Skeletal muscle satellite cell (primary cell): ENCODE data around the gene SPEM1.
A peak's percentile ranks its signal among the peaks of the same experiment; 100 is the strongest.

Experiments
- H3K27me3 ChIP-seq: 2 replicates; pipeline ENCODE4 v1.7.0; 2013; ENCODE audit warnings: low read length; ENCODE audit not compliant: control insufficient read depth, insufficient read depth
- H3K36me3 ChIP-seq: 2 replicates; pipeline ENCODE4 v1.7.0; 2013; ENCODE audit warnings: mild to moderate bottlenecking, control low read depth, low read length; ENCODE audit not compliant: insufficient read depth
- H3K4me1 ChIP-seq: 2 replicates; pipeline ENCODE4 v1.7.0; 2013; ENCODE audit warnings: low read length; ENCODE audit not compliant: control insufficient read depth, insufficient read depth
- H3K4me2 ChIP-seq: 2 replicates; pipeline ENCODE4 v1.7.0; 2013; ENCODE audit warnings: mild to moderate bottlenecking, low read length
- H3K4me3 ChIP-seq: 2 replicates; pipeline ENCODE4 v1.7.0; 2013; ENCODE audit warnings: low read length
- H3K9ac ChIP-seq: 2 replicates; pipeline ENCODE4 v1.7.0; 2013; ENCODE audit warnings: mild to moderate bottlenecking, low read depth, low read length, moderate library complexity
- H3K9me3 ChIP-seq: replicated peaks from 2 replicates; pipeline ENCODE4 v1.7.0; 2013; ENCODE audit warnings: mild to moderate bottlenecking, control low read depth, low read length

SPEM1 gene

DNA sequence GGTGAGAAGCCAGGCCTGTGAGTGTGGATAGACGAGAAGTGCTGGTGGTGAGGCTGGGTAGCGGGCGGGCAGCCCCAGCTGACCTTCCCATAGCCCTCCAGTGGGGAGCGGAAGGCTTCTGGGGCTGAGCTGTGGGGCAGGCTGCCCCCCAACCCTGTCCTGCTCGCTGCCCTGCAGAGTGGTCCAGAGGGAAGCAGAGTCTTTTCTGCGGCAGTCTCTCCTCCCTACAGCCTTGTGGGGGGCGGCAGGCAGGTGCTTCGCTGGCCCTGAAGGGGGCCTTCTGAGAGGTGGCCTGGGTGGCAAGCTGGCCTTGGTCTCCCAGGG lies 8.7 kb upstream of the SPEM1 start:
- H3K4me3 ChIP-seq, result no peak overlapping the region
- no peak overlapping the region for H3K9ac ChIP-seq
- no peaks in the 10 kb centered on the region for H3K27me3 ChIP-seq
- H3K36me3 ChIP-seq, result peaks cover 17% of the 10 kb centered on the region
- H3K4me1 ChIP-seq, result peaks cover 11% of the 10 kb centered on the region
- H3K4me2 ChIP-seq, result no peak overlapping the region
- H3K9me3 ChIP-seq, result no peaks in the 10 kb centered on the region

DNA sequence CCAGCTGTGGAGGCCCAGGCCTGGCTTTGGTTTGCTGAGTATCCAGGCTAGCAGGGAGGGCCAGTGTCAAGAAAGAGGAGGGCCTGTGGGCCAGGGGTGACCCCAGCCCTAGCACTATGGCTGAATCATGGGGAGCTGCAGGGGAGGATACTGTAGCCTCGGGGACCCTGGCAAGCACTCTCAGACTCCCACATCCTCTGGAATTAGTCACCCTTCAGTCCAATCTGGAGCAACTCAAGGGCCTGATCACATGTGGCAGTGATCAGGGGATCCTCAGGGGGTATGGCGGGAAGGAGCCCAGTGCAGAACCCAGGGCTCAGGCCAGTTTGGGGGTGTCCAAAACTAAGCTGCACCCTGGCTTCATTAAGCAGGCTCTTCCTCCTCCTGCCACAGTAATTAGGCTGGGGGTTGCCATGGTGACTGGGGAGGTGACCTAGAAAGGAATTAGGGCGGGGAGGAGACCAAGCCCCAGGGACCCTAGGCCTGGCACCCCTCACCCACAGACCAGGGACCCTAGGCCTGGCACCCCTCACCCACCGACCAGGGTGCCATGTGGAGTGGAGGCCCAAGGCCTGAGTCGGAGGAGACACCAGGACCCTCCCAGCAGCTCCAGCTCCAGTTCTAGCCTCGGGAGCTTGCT lies 6.7 kb upstream of the SPEM1 start:
- H3K9me3 ChIP-seq, result no peaks in the 10 kb centered on the region
- no peaks in the 10 kb centered on the region for H3K27me3 ChIP-seq
- H3K4me1 ChIP-seq, result peaks cover 11% of the 10 kb centered on the region
- H3K36me3 ChIP-seq, result peaks cover 17% of the 10 kb centered on the region
- no peak overlapping the region for H3K9ac ChIP-seq
- no peak overlapping the region for H3K4me3 ChIP-seq
- peak overlapping the region; percentile 20 for H3K4me2 ChIP-seq

DNA sequence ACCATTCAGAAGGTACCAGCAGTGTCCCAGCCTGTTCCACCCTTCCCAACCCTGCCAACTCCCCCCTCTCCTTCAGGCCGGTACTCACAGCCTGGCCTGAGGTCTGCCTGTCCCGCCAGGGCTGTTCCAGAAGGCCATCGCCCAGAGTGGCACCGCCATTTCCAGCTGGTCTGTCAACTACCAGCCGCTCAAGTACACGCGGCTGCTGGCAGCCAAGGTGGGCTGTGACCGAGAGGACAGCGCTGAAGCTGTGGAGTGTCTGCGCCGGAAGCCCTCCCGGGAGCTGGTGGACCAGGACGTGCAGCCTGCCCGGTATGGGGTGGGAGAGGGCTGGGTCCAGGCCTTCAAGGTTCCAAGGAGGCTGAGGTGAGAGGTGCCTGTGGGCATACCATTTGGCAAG lies 5.3 kb upstream of the SPEM1 start:
- no peak overlapping the region for H3K4me2 ChIP-seq
- H3K9me3 ChIP-seq, result no peaks in the 10 kb centered on the region
- peaks cover 7% of the 10 kb centered on the region for H3K36me3 ChIP-seq
- H3K27me3 ChIP-seq, result no peaks in the 10 kb centered on the region
- H3K4me1 ChIP-seq, result peaks cover 11% of the 10 kb centered on the region
- no peak overlapping the region for H3K9ac ChIP-seq
- H3K4me3 ChIP-seq, result no peak overlapping the region

DNA sequence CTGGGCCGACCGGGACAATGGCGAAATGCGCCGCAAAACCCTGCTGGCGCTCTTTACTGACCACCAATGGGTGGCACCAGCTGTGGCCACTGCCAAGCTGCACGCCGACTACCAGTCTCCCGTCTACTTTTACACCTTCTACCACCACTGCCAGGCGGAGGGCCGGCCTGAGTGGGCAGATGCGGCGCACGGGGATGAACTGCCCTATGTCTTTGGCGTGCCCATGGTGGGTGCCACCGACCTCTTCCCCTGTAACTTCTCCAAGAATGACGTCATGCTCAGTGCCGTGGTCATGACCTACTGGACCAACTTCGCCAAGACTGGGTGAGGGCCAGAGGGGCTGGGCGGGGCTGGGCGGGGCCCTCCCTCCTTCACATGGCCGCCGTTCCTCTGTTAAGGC lies 4.3 kb upstream of the SPEM1 start:
- H3K36me3 ChIP-seq, result peaks cover 5% of the 10 kb centered on the region
- no peaks in the 10 kb centered on the region for H3K9me3 ChIP-seq
- H3K27me3 ChIP-seq, result no peaks in the 10 kb centered on the region
- H3K4me1 ChIP-seq, result peaks cover 11% of the 10 kb centered on the region
- no peak overlapping the region for H3K9ac ChIP-seq
- H3K4me3 ChIP-seq, result no peak overlapping the region
- no peak overlapping the region for H3K4me2 ChIP-seq

DNA sequence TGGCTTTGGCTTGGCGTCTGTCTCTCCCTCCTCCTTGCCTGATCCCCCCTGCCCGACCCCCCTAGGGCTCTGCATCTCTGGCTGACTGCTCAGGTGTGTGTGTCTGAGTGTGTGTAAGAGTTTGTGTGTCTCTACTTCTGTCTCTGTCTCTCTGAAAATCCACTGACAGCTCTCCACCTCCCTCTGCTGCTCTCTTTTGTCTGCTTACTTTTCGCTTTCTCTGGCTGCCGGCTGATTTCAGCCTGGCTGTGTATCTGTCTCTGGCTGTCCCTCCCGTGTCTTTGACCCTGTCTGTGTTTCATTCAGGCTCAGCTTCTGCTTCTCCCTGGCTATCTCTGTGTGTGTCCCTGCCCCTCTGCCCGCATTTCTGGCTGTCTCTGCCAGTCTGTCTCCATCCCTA lies 3.8 kb upstream of the SPEM1 start:
- H3K9ac ChIP-seq, result no peak overlapping the region
- H3K9me3 ChIP-seq, result no peaks in the 10 kb centered on the region
- H3K27me3 ChIP-seq, result no peaks in the 10 kb centered on the region
- no peak overlapping the region for H3K4me2 ChIP-seq
- no peak overlapping the region for H3K4me3 ChIP-seq
- peaks cover 11% of the 10 kb centered on the region for H3K4me1 ChIP-seq
- H3K36me3 ChIP-seq, result peaks cover 5% of the 10 kb centered on the region

DNA sequence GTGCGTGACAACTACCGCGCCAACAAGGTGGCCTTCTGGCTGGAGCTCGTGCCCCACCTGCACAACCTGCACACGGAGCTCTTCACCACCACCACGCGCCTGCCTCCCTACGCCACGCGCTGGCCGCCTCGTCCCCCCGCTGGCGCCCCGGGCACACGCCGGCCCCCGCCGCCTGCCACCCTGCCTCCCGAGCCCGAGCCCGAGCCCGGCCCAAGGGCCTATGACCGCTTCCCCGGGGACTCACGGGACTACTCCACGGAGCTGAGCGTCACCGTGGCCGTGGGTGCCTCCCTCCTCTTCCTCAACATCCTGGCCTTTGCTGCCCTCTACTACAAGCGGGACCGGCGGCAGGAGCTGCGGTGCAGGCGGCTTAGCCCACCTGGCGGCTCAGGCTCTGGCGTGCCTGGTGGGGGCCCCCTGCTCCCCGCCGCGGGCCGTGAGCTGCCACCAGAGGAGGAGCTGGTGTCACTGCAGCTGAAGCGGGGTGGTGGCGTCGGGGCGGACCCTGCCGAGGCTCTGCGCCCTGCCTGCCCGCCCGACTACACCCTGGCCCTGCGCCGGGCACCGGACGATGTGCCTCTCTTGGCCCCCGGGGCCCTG lies 3.0 kb upstream of the SPEM1 start:
- Histone ChIP-seq H3K9ac (no peak overlapping the region), H3K4me2 (no peak overlapping the region), H3K36me3 (peaks cover 5% of the 10 kb centered on the region), H3K4me3 (no peak overlapping the region), H3K27me3 (no peaks in the 10 kb centered on the region), H3K9me3 (no peaks in the 10 kb centered on the region), H3K4me1 (peaks cover 11% of the 10 kb centered on the region)

DNA sequence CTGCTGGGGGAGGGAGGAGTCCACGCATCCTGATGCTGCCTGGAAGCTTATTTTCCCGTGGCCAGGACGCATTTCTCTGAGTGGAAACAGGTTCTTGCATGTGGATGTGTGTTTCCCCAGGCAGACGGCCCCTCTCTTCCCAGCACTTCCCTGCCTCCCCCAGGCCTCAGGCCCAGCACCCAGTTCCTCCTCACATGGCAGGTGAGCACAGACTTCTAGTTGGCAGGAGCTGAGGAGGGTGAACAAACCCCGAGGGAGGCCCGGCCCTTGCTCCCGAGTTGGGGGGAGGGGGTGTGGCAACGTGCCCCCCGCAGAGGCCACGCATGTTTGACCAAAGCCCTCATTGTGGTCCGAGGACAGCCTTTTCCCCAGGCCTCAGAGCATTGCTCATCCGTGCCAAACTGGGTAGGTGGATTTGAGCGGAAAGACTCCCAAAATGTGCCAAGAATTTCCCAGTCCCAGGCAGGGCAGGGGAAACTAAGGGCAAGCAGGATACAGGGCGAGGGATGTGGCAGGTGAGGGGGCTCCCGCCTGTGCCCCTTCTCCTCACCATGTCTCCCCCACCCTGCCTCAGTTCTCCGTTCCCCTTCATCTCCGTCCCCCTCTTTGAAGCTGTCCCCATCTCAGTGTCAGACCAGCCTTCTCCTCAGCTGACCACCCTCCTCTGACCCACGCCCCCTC lies 1.5 kb upstream of the SPEM1 start:
- H3K9ac ChIP-seq, result no peak overlapping the region
- H3K4me3 ChIP-seq, result no peak overlapping the region
- no peaks in the 10 kb centered on the region for H3K9me3 ChIP-seq
- H3K36me3 ChIP-seq, result peaks cover 5% of the 10 kb centered on the region
- H3K4me2 ChIP-seq, result no peak overlapping the region
- H3K27me3 ChIP-seq, result no peaks in the 10 kb centered on the region
- H3K4me1 ChIP-seq, result peaks cover 2% of the 10 kb centered on the region

DNA sequence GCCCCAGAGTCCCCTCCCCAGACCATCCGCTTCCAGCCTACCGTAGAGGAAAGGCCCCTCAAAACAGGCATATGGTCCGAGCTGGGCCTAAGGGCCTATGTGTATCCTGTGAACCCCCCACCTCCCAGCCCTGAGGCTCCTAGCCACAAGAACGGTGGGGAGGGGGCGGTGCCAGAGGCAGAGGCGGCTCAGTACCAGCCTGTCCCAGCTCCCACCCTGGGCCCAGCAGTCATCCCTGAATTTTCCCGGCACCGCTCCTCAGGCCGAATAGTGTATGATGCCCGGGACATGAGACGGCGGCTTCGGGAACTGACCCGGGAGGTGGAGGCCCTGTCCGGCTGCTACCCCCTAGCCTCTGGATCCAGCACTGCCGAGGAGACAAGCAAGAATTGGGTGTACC lies 1.1 kb downstream of the SPEM1 start:
- Histone ChIP-seq H3K4me1 (no peaks in the 10 kb centered on the region), H3K4me2 (no peak overlapping the region), H3K9me3 (no peaks in the 10 kb centered on the region), H3K36me3 (no peaks in the 10 kb centered on the region), H3K27me3 (peaks cover 6% of the 10 kb centered on the region), H3K9ac (no peak overlapping the region), H3K4me3 (no peak overlapping the region)

DNA sequence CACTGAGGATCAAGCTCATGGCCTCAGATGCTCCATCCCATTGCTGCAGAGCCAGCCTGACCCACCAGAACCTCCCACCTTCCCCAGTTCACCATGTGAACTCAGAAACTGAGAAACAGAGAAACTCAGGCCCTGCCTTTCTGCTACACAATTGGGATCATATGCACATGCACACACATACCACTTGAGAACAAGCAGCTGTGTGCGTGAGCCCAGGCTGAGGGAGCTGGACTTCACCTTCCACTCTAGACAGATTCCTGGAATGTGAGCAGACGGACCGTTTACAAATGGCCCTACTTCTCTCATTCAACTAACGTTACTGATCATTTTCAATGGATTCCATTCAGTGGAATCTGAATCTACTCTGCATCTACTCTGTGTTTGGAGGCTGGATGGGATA lies 3.6 kb downstream of the SPEM1 start:
- H3K27me3 ChIP-seq, result peaks cover 6% of the 10 kb centered on the region
- no peaks in the 10 kb centered on the region for H3K9me3 ChIP-seq
- no peaks in the 10 kb centered on the region for H3K36me3 ChIP-seq

DNA sequence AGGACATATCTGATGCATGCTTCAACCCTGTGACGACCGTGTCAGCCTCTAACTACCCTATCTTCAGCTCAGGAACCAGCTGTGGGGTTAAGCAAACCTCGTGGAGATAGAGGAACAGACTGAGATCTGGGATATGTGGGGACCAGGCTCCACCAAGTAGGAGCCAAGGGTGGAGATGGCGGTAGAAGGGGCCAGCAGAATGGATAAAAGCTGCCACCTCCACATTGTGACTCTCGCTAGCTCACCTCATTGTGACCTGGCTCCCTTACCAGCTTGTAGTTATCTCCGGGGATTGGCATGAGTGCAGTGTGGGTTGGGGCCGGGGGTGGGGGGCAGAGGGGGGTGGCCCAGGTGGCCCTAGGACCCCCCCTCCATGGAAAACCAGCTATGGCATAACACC lies 5.2 kb downstream of the SPEM1 start, which contains the start of gene SPEM2:
Gene SPEM2, plus strand, starts transcription at position 301 of the 400 bp plus-strand sequence. Its CDS starts 73 bp downstream, at position 374.
- no peak within 1 kb of the TSS for H3K4me3 ChIP-seq
- H3K9me3 ChIP-seq, result no peaks in the 10 kb centered on the region
- no peaks in the 10 kb centered on the region for H3K4me1 ChIP-seq
- peaks cover 6% of the 10 kb centered on the region for H3K27me3 ChIP-seq
- H3K36me3 ChIP-seq, result no peaks in the 10 kb centered on the region
- no peak within 1 kb of the TSS for H3K9ac ChIP-seq
- no peak within 1 kb of the TSS for H3K4me2 ChIP-seq

More for the DNA sequence above, 3.6 kb downstream of the SPEM1 start:
- Histone ChIP-seq H3K4me2 (no peak overlapping the region), H3K4me3 (no peak overlapping the region), H3K4me1 (no peaks in the 10 kb centered on the region), H3K9ac (no peak overlapping the region)

DNA sequence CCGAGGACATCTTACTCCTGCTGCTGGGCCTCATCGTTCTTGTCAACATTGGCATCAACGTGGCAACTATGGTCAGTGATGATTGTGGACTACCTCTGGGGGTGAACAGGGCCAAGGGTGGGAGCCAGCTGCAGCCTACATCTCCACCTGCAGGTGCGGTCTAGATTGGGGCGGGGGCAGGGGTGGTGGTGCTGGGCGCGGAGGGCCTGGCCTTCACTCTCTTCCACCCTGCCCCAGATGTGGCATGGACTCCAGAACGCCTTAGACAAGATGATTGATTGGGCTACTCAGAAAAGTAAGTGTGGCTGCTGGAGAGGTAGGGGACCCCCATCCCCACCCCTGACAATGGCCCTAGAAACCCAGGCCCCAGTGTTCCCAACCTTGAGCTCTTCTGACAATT lies 5.6 kb downstream of the SPEM1 start:
- Histone ChIP-seq H3K4me3 (no peak overlapping the region), H3K9ac (no peak overlapping the region), H3K27me3 (peaks cover 6% of the 10 kb centered on the region), H3K9me3 (no peaks in the 10 kb centered on the region), H3K4me2 (no peak overlapping the region), H3K4me1 (no peaks in the 10 kb centered on the region), H3K36me3 (no peaks in the 10 kb centered on the region)
